MCF 10A (cell line): ENCODE data around the gene PGBD5. TPM values are rescaled to one million over a fixed set of nuclear protein-coding genes. Genes with fewer than 3 reads are reported as not detected.

Experiments used
- BruUV-seq: library from RNA; stranded (reverse); fragments of 400-500 nt; replicated peaks from 2 replicates; lab custom pipeline; 2021; lab: Mats Ljungman, UMichigan
- CTCF ChIA-PET: fragments of 300-600 bp; sonication (Branson Sonifier 250); formaldehyde crosslinking; extraction: SDS; loops from one replicate; lab custom pipeline; 2021; ENCODE audit warnings: antibody characterized with exemption, inconsistent platforms; lab: Yijun Ruan, JAX
- POLR2A ChIA-PET: fragments of 300-600, 350-650 bp; sonication (Branson Sonifier 250); formaldehyde crosslinking; extraction: SDS; loops from one replicate; lab custom pipeline; 2020; ENCODE audit warnings: antibody characterized with exemption, inconsistent platforms; lab: Yijun Ruan, JAX
- DNase-seq: peaks from one replicate; pipeline ENCODE4 v3.0.0-alpha.2; 2018; ENCODE audit not compliant: unreplicated experiment
- H3K27ac Mint-ChIP-seq: one replicate; pipeline ENCODE4 v1.8.0; 2022; ENCODE audit warnings: mild to moderate bottlenecking, low read depth, mixed read lengths; ENCODE audit not compliant: unreplicated experiment
- H3K27me3 Mint-ChIP-seq: one replicate; pipeline ENCODE4 v1.8.0; 2022; ENCODE audit warnings: mixed read lengths; ENCODE audit not compliant: insufficient read depth, unreplicated experiment
- H3K36me3 Mint-ChIP-seq: one replicate; pipeline ENCODE4 v1.8.0; 2022; ENCODE audit warnings: mild to moderate bottlenecking, moderate library complexity, mixed read lengths; ENCODE audit not compliant: insufficient read depth, unreplicated experiment
- H3K4me1 Mint-ChIP-seq: one replicate; pipeline ENCODE4 v1.8.0; 2022; ENCODE audit warnings: mixed read lengths; ENCODE audit not compliant: insufficient read depth, unreplicated experiment
- H3K4me3 Mint-ChIP-seq: one replicate; pipeline ENCODE4 v1.8.0; 2022; ENCODE audit warnings: mild to moderate bottlenecking, moderate library complexity, mixed read lengths; ENCODE audit not compliant: unreplicated experiment
- H3K9me3 Mint-ChIP-seq: one replicate; pipeline ENCODE4 v1.8.0; 2022; ENCODE audit warnings: mixed read lengths; ENCODE audit not compliant: unreplicated experiment
- CTCF ChIP-seq: fragments of 200-600 bp; IDR thresholded peaks from one replicate; pipeline ENCODE4 v1.8.0; 2022; ENCODE audit warnings: antibody characterized with exemption, mild to moderate bottlenecking; ENCODE audit not compliant: unreplicated experiment
- intact Hi-C: fragments of 100-400 bp; cut with micrococcal nuclease; formaldehyde crosslinking; loops from 2 replicates; pipeline ENCODE4 v1.14.1; 2022
- total RNA-seq: library from RNA; stranded (reverse); gene quantifications from 2 replicates; pipeline ENCODE4 v1.2.3, GENCODE V29; 2022

Gene PGBD5
- total RNA-seq, 1 experiment from 2014 or later = 1.2 TPM

DNA sequence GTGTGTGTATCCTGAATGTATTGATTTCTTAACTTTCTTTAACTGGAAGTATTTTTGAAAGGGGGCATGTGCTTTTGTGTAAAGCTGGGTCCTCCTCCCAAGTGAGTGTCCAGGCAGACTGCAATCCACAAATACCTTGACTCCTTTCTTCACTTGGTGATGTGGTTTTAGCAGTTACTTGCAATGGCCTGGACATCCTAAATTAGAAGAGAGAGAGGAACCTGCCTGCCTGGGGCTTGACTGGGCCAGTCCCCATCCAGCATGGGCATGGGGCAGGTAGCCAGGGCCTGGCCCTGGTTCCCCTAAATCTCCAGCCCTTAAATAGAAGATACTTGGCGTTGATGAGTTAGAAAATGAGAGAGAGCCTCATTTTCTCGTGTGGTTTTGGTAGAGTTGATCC is 159.7 kb downstream of the PGBD5 start:
- intact Hi-C loops = no loop called here
- Mint-ChIP-seq H3K27me3 (no peaks in the 10 kb centered on the region), H3K4me1 (no peaks in the 10 kb centered on the region), H3K9me3 (no peaks in the 10 kb centered on the region), H3K27ac (no peak overlapping the region), H3K36me3 (peaks cover 73% of the 10 kb centered on the region), H3K4me3 (no peak overlapping the region)
- TF ChIP-seq CTCF = no peak
- CTCF ChIA-PET = interaction anchor here (0.5 to 2.5 kb wide), 4 partner anchors 51 to 605 kb away, joined by 3 to 12 read pairs (median 5); no protein-coding TSS in a partner anchor
- no peak for DNase-seq
- BruUV-seq = no TSS peak
- POLR2A ChIA-PET = interaction anchor here (0.6 to 1.2 kb wide), 3 partner anchors 10 to 188 kb away, joined by 3 to 5 read pairs (median 4); no protein-coding TSS in a partner anchor

DNA sequence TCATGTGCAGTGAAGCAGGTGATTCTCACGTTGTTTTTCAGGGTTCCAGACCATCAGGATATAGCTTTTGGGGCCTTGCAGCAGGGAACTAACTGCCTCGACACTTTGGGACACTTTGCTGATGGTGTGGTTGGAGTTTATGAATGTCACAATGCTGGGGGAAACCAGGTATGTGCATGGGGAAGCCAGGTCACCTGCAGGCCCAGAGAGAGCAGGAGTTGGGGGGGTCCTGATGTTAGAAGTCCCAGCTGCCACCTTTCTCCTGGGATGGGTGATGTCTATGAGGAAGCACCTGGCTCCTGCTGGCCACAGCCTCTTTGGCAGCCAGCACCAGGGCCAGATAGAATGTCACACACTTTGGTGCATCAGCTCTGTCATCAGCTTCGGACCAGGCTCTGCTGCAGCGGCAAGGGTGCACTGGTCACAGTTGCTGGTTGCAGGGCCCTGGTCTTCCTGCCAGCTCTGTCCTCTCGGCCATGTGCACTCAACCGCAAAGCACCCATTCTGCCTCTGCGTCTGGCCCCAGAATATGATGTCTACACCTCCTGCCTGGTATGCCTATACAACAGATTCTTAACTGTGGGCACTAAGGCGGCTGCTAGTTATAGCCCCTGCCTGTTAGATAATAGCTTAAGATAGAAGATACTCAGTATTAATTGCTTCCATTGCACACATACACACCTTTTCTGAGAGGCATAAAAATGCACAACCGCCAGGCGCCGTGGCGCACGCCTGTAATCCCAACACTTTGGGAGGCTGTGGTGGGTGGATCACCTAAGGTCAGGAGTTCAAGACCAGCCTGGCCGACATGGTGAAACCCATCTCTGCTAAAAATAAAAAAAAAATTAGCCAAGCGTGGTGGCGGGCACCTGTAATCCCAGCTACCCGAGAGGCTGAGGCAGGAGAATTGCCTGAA is 160.7 kb downstream of the PGBD5 start:
- H3K4me3 Mint-ChIP-seq = no peak overlapping the region
- intact Hi-C loops = no loop called here
- H3K27ac Mint-ChIP-seq = no peak overlapping the region
- peaks cover 74% of the 10 kb centered on the region for H3K36me3 Mint-ChIP-seq
- ChIA-PET CTCF (interaction anchor here (0.6 to 1.9 kb wide), 4 partner anchors 46 to 604 kb away, joined by 3 to 8 read pairs (median 3); no protein-coding TSS in a partner anchor), POLR2A (interaction anchor here (0.6 to 0.9 kb wide), 4 partner anchors 16 to 187 kb away, joined by 3 to 5 read pairs (median 4); no protein-coding TSS in a partner anchor)
- no TSS peak for BruUV-seq
- no peak for DNase-seq
- H3K27me3 Mint-ChIP-seq = no peaks in the 10 kb centered on the region
- no peak for TF ChIP-seq CTCF
- no peaks in the 10 kb centered on the region for H3K9me3 Mint-ChIP-seq
- H3K4me1 Mint-ChIP-seq = no peaks in the 10 kb centered on the region

Other genes with a start within 250 kb of the PGBD5 start
- 39.5 and 46.7 TPM in 2 replicates for gene COG2, start 216.1 kb upstream of the PGBD5 start, total RNA-seq